NCI-H2171 (cell line): ENCODE measurements around the gene SMARCB1.
A peak's percentile ranks its signal among the peaks of the same experiment; 100 is the strongest.
"Not testable (repeated sequence)": the region's sequence is repeated elsewhere in the genome, so short reads cannot be mapped to it uniquely, and the experiment has no call there.

Experiments
- DNase-seq: peaks from one replicate; lab custom pipeline; 2025; lab: John Stamatoyannopoulos, UW

SMARCB1 gene

GRCh38 chr22:23846081-23846469 is 59.3 kb downstream of the SMARCB1 start:
- no peak for DNase-seq

- no peak for DNase-seq
Measured at GRCh38 chr22:23847310-23847920, 60.6 kb downstream of the SMARCB1 start.

- no peak for DNase-seq
Measured at GRCh38 chr22:23847991-23848864, 61.5 kb downstream of the SMARCB1 start.

- DNase-seq = peak; percentile 70
Measured at GRCh38 chr22:23849009-23850006, 62.5 kb downstream of the SMARCB1 start.

- DNase-seq = no peak
Measured at GRCh38 chr22:23850136-23850611, 63.4 kb downstream of the SMARCB1 start.

GRCh38 chr22:23856721-23857605 is 70.2 kb downstream of the SMARCB1 start:
- no peak for DNase-seq

GRCh38 chr22:23857606-23858483 is 71.1 kb downstream of the SMARCB1 start, which contains the start of gene SLC2A11:
SLC2A11 (plus strand) TSS chr22:23857875; CDS start chr22:23858000, 125 bp downstream.
- peak; percentile 96 for DNase-seq

- DNase-seq = no peak
Measured at GRCh38 chr22:23858484-23858815, 71.7 kb downstream of the SMARCB1 start.

GRCh38 chr22:23859201-23859600 is 72.4 kb downstream of the SMARCB1 start:
- DNase-seq = no peak

- DNase-seq = not testable (repeated sequence)
Measured at GRCh38 chr22:23860187-23860586, 73.4 kb downstream of the SMARCB1 start.

- DNase-seq = no peak
Measured at GRCh38 chr22:23862103-23862502, 75.3 kb downstream of the SMARCB1 start.

GRCh38 chr22:23864499-23865154 is 77.9 kb downstream of the SMARCB1 start:
- DNase-seq = not testable (repeated sequence)

GRCh38 chr22:23868580-23868979 is 81.8 kb downstream of the SMARCB1 start:
- no peak for DNase-seq

- DNase-seq = no peak
Measured at GRCh38 chr22:23874871-23875270, 88.1 kb downstream of the SMARCB1 start.

GRCh38 chr22:23875801-23876200 is 89.0 kb downstream of the SMARCB1 start:
- no peak for DNase-seq

GRCh38 chr22:23877566-23877965 is 90.8 kb downstream of the SMARCB1 start:
- no peak for DNase-seq

- DNase-seq = no peak
Measured at GRCh38 chr22:23878219-23878618, 91.5 kb downstream of the SMARCB1 start.

GRCh38 chr22:23882370-23882769 is 95.6 kb downstream of the SMARCB1 start:
- DNase-seq = no peak

GRCh38 chr22:23883658-23884057 is 96.9 kb downstream of the SMARCB1 start:
- no peak for DNase-seq
